Measurements from ENCODE around the gene RBMS3. TPM values are rescaled to one million over a fixed set of nuclear protein-coding genes. Genes with fewer than 3 reads are reported as not detected.

RBMS3 gene
- total RNA-seq, 2 donors from 2014 or later, result 27.3 to 51.4 TPM

GRCh38 chr3:29936766-29937165, 655.9 kb downstream of the RBMS3 start:
- no peaks in the 10 kb centered on the region for H3K9me3 ChIP-seq
- H3K4me1 ChIP-seq, result peaks cover 0 to 10% of the 10 kb centered on the region in 2 donors
- TF ChIP-seq, protein P1, sequence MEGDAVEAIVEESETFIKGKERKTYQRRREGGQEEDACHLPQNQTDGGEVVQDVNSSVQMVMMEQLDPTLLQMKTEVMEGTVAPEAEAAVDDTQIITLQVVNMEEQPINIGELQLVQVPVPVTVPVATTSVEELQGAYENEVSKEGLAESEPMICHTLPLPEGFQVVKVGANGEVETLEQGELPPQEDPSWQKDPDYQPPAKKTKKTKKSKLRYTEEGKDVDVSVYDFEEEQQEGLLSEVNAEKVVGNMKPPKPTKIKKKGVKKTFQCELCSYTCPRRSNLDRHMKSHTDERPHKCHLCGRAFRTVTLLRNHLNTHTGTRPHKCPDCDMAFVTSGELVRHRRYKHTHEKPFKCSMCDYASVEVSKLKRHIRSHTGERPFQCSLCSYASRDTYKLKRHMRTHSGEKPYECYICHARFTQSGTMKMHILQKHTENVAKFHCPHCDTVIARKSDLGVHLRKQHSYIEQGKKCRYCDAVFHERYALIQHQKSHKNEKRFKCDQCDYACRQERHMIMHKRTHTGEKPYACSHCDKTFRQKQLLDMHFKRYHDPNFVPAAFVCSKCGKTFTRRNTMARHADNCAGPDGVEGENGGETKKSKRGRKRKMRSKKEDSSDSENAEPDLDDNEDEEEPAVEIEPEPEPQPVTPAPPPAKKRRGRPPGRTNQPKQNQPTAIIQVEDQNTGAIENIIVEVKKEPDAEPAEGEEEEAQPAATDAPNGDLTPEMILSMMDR (IDR thresholded peaks at IDR 0.05), result no peak
- H3K27ac ChIP-seq, result no peak overlapping the region
- no peaks in the 10 kb centered on the region for H3K27me3 ChIP-seq
- no peak overlapping the region for H3K4me3 ChIP-seq
- H3K36me3 ChIP-seq, result no peaks in the 10 kb centered on the region
- no peak for DNase-seq (ENCODE audit: low spot score)

DNA sequence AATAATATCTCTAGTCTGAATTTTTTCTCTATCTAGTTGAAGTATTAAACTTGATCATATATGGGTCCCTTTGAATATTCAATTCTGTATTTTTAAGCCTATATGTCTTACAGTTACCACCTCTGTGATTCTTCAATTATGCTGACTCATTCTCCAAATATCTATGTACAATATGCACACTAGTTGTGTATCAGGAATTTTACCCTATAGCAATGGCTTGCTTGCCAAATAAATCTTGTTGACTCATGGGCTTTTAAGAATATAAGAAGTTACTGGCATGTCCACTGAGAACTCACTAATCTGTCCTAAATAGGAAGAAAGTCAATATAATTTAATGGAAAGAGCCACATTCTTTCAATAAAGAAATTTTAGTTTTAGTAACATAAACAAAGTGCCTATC, 656.3 kb downstream of the RBMS3 start:
- Histone ChIP-seq H3K4me3 (no peak overlapping the region), H3K27ac (no peak overlapping the region), H3K4me1 (peaks cover 0 to 10% of the 10 kb centered on the region in 2 donors), H3K27me3 (no peaks in the 10 kb centered on the region), H3K36me3 (no peaks in the 10 kb centered on the region), H3K9me3 (no peaks in the 10 kb centered on the region)
- no peak for DNase-seq (ENCODE audit: low spot score)
- TF ChIP-seq, protein P1 (IDR thresholded peaks at IDR 0.05), result no peak

GRCh38 chr3:29940759-29941323, 660.0 kb downstream of the RBMS3 start:
- TF ChIP-seq, protein P1 (IDR thresholded peaks at IDR 0.05), result no peak

DNA sequence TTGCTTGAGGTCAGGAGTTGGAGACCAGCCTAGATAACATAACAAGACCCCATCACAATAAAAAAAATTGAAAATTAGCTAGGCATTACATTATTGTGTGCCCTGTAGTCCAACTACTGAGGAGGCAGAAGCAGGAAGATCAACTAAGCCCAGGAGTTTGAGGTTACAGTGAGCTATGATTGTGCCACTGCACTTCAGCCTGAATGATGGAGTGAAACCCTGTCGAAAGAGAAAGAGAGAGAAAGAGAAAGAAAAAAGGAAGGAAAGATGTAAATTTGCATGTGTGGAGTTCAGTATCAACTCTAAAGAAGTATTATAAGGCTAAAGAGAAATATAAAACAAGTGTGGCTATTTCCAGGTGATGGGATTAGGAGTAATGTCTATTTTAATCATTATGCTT, 661.4 kb downstream of the RBMS3 start:
- Histone ChIP-seq H3K27me3 (no peaks in the 10 kb centered on the region), H3K4me3 (no peak overlapping the region), H3K27ac (no peak overlapping the region), H3K9me3 (no peaks in the 10 kb centered on the region), H3K4me1 (peaks cover 0 to 14% of the 10 kb centered on the region in 2 donors), H3K36me3 (no peaks in the 10 kb centered on the region)
- TF ChIP-seq, protein P1 (IDR thresholded peaks at IDR 0.05), result no peak
- DNase-seq (ENCODE audit: low spot score), result no peak

More at GRCh38 chr3:29940759-29941323, 660.0 kb downstream of the RBMS3 start:
- DNase-seq (ENCODE audit: low spot score), result no peak
- Histone ChIP-seq H3K4me3 (no peak overlapping the region), H3K36me3 (no peaks in the 10 kb centered on the region), H3K27ac (no peak overlapping the region), H3K4me1 (peaks cover 0 to 14% of the 10 kb centered on the region in 2 donors), H3K27me3 (no peaks in the 10 kb centered on the region), H3K9me3 (no peaks in the 10 kb centered on the region)

GRCh38 chr3:29949131-29949530, 668.3 kb downstream of the RBMS3 start:
- TF ChIP-seq, protein P1 (IDR thresholded peaks at IDR 0.05), result no peak
- Histone ChIP-seq H3K27ac (no peak overlapping the region), H3K36me3 (no peaks in the 10 kb centered on the region), H3K4me1 (no peaks in the 10 kb centered on the region), H3K9me3 (no peaks in the 10 kb centered on the region), H3K4me3 (no peak overlapping the region), H3K27me3 (no peaks in the 10 kb centered on the region)
- DNase-seq (ENCODE audit: low spot score), result no peak
